Kidney epithelial cell (primary cell): ENCODE data around the gene VIPR2. TPM values are rescaled to one million over a fixed set of nuclear protein-coding genes. Genes with fewer than 3 reads are reported as not detected.

Source experiments
- DNase-seq: peaks from one replicate; pipeline ENCODE4 v3.0.0-alpha.2; 2010; ENCODE audit warnings: low read depth
- H3K27me3 ChIP-seq: 2 replicates; pipeline ENCODE4 v1.6.0; 2011; ENCODE audit warnings: low read length; ENCODE audit not compliant: control insufficient read depth, insufficient read depth
- H3K36me3 ChIP-seq: 2 replicates; pipeline ENCODE4 v1.5.1; 2011; ENCODE audit warnings: low read length; ENCODE audit not compliant: control insufficient read depth, insufficient read depth
- H3K4me3 ChIP-seq: 2 replicates; pipeline ENCODE4 v1.5.1; 2011; ENCODE audit warnings: low read depth, mild to moderate bottlenecking, control low read depth, low read length
- CTCF ChIP-seq: IDR thresholded peaks from 2 replicates; pipeline ENCODE4 v1.5.1; 2011; ENCODE audit warnings: mild to moderate bottlenecking, moderate library complexity, low read length, control low read depth, inconsistent platforms; ENCODE audit not compliant: insufficient read depth, poor library complexity, severe bottlenecking
- total RNA-seq: library from RNA; depleted of rRNA; stranded (reverse); fragments of >200 nt; gene quantifications from 2 replicates; pipeline ENCODE4 v1.2.3, GENCODE V29; 2015

Gene VIPR2
- total RNA-seq, 1 donor from 2014 or later: not detected

DNA sequence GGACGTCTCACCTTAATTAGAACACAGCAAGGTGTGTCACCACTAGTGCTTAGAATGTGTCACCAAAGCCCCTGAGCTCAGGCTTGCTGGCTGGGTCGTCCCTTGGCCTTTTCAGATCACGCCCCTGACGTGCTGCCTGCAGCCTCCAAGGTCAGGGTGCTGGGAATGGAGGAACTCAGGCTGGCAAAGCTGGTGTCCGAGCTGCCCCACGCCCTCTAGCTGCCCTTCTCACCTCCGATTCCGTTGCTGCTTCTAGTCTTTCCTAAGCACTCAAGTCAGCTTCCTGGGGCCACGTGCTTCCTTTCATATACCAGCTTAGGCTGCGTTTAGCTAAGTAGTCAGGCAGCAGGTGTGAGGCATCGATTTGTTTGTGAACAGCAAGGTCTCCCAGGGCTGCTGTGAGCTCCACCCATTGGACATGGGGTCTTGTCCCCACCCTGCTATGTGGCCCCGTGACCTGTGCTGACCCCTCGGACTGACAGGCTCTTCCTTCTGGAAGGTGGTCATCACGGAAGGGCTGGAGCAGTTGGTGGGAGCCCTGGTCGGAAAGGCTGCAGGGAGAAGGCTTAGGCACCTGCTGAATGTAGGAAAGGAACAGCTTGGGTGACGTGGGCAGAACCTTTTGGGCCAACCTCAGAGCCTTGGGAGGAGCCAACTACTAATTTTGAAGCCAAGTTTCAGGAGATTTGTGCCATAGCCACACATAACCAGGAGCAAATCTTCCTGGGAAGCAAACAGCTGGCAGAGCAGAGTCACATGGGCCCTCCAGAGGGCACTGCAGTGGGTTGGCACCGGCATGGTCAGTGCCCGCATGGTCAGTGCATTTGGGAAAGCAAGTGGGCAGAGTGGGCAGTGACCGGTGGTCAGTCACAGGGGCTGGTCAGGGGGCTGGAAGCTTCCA lies 28.8 kb downstream of the VIPR2 start:
- Histone ChIP-seq H3K36me3 (no peaks in the 10 kb centered on the region), H3K27me3 (peaks cover 19% of the 10 kb centered on the region)
- no peak for TF ChIP-seq CTCF

DNA sequence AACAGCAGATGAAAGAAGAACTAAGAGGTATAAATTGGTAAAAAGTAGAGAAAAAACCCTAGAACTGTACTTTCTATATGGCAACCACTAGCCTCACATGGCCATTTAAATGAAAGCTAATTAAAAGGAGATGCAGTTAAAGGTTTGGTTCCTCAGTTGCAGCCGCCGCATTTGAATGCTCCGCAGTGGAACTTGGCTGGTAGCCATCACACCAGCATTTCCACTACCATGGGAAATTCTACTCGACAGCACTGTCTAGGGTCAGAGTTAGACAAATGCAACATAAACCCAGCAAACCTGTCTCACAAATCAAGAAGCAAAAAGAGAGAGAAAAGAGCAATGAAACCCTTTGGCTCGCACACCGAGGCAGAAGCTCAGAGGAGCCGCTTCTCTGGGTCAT lies 29.7 kb downstream of the VIPR2 start:
- H3K27me3 ChIP-seq: peaks cover 19% of the 10 kb centered on the region
- no peak for DNase-seq
- no peak overlapping the region for H3K4me3 ChIP-seq
- no peaks in the 10 kb centered on the region for H3K36me3 ChIP-seq
- TF ChIP-seq CTCF: no peak

More for the DNA sequence above, 28.8 kb downstream of the VIPR2 start:
- no peak overlapping the region for H3K4me3 ChIP-seq
- no peak for DNase-seq

- Histone ChIP-seq H3K4me3 (no peak overlapping the region), H3K36me3 (no peaks in the 10 kb centered on the region), H3K27me3 (peaks cover 21% of the 10 kb centered on the region)
- TF ChIP-seq CTCF: no peak
- no peak for DNase-seq
These were observed 30.6 kb downstream of the VIPR2 start for GRCh38 chr7:159114096-159114495.

DNA sequence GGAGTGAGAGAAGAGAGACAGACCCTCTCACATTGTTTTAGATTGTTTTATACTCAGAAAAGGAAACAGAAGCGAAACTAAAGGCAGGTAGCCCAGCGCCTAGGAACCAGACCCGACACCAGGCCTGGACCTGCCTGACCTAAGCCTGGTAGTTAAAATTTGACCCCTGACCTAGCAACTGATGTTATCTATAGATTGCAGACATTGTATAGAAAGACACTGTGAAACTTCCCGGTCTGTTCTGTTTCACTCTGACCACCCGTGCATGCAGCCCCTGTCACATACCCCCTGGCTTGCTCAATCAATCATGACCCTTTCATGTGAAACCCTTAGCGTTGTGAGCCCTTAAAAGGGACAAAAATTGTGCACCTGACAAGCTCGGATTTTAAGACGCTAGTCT lies 31.6 kb downstream of the VIPR2 start:
- no peak for TF ChIP-seq CTCF
- Histone ChIP-seq H3K36me3 (no peaks in the 10 kb centered on the region), H3K4me3 (no peak overlapping the region), H3K27me3 (peaks cover 18% of the 10 kb centered on the region)
- no peak for DNase-seq

GRCh38 chr7:159112136-159113011 lies 32.3 kb downstream of the VIPR2 start:
- peaks cover 16% of the 10 kb centered on the region for H3K27me3 ChIP-seq
- no peak for TF ChIP-seq CTCF
- no peaks in the 10 kb centered on the region for H3K36me3 ChIP-seq
- H3K4me3 ChIP-seq: no peak overlapping the region
- no peak for DNase-seq
